HepG2 (cell line): ENCODE results near the gene PIK3CA. TPM values are rescaled to one million over a fixed set of nuclear protein-coding genes. Genes with fewer than 3 reads are reported as not detected.
A peak's percentile ranks its signal among the peaks of the same experiment; 100 is the strongest.

Experiments
- ATAC-seq: fragments of 200-7000 bp; cut with Tn5 transposase; 3 replicates; pipeline ENCODE4 v1.9.1; 2020; ENCODE audit warnings: mild to moderate bottlenecking, moderate library complexity
- BruUV-seq: library from RNA; stranded (reverse); fragments of 400-500 nt; replicated peaks from 2 replicates; lab custom pipeline; 2021; lab: Mats Ljungman, UMichigan
- CTCF ChIA-PET: fragments of 300-600 bp; formaldehyde crosslinking; extraction: SDS; loops from one replicate; lab custom pipeline; 2021; ENCODE audit warnings: low total read pairs, inconsistent platforms, low intra/inter-chr PET ratio; lab: Yijun Ruan, JAX
- POLR2A ChIA-PET: fragments of 350-600 bp; sonication (Branson Sonifier 250); formaldehyde crosslinking; loops from one replicate; lab custom pipeline; 2020; ENCODE audit warnings: antibody characterized with exemption, inconsistent platforms; lab: Yijun Ruan, JAX
- DNase-seq: peaks from one replicate; pipeline ENCODE4 v3.0.0-alpha.2; 2015; ENCODE audit warnings: low spot score
- FAIRE-seq: peaks from 3 replicates; lab custom pipeline; 2011; peaks lifted over from hg19 to GRCh38; lab: Jason Lieb, UNC
- H2AFZ ChIP-seq: one replicate; pipeline ENCODE4 v1.6.1; 2011; ENCODE audit warnings: low read length, inconsistent platforms
- H3K27ac ChIP-seq: fragments of 300-600 bp; 3 replicates; pipeline ENCODE4 v1.8.0; 2011; ENCODE audit warnings: mixed run types, mild to moderate bottlenecking, mixed read lengths, low read length, inconsistent platforms; ENCODE audit not compliant: insufficient read depth; ENCODE audit errors: extremely low read length
- H3K27me3 ChIP-seq, 2 experiments: fragments of 200-600 bp in 1 of 2; 2 replicates in 1 of 2; 3 replicates in 1 of 2; pipeline versions ENCODE4 v1.6.0 to v1.8.0; 2011; ENCODE audit warnings: low read length in 2 of 2, mild to moderate bottlenecking in 2 of 2, moderate library complexity in 2 of 2, inconsistent platforms in 1 of 2; ENCODE audit not compliant: insufficient read depth in 2 of 2, control insufficient read depth in 1 of 2
- H3K36me3 ChIP-seq, 2 experiments: fragments of 200-600 bp in 1 of 2; replicated peaks in 1 of 2; 2 replicates in 1 of 2; 3 replicates in 1 of 2; pipeline versions ENCODE4 v1.5.1 to v1.8.0; 2011; ENCODE audit warnings: low read length in 2 of 2, inconsistent platforms in 1 of 2; ENCODE audit not compliant: insufficient read depth in 2 of 2, control insufficient read depth in 1 of 2
- H3K4me1 ChIP-seq: 2 replicates; pipeline ENCODE4 v1.5.1; 2012; ENCODE audit warnings: low read length, inconsistent platforms; ENCODE audit not compliant: insufficient read depth
- H3K4me2 ChIP-seq: 2 replicates; pipeline ENCODE4 v1.6.0; 2011; ENCODE audit warnings: low read depth, low read length, inconsistent platforms
- H3K4me3 ChIP-seq, 3 experiments: fragments of 200-600 bp in 1 of 3; sonication (generic), shearing (Covaris generic) in 1 of 3; replicated peaks in 1 of 3; 2 replicates each; pipeline ENCODE4 v1.5.1; 2011 to 2016; ENCODE audit warnings: low read length in 3 of 3, inconsistent platforms in 2 of 3, low read depth in 2 of 3, mild to moderate bottlenecking in 2 of 3, control low read depth in 1 of 3, mixed read lengths in 1 of 3; ENCODE audit not compliant: insufficient read depth in 1 of 3
- H3K79me2 ChIP-seq: one replicate; pipeline ENCODE4 v1.6.1; 2011; ENCODE audit warnings: low read length, inconsistent platforms; ENCODE audit not compliant: insufficient read depth
- H3K9ac ChIP-seq: 2 replicates; pipeline ENCODE4 v1.6.0; 2011; ENCODE audit warnings: mild to moderate bottlenecking, low read depth, low read length, inconsistent platforms; ENCODE audit not compliant: insufficient read depth
- H3K9me3 ChIP-seq: 2 replicates; pipeline ENCODE4 v1.5.1; 2012; ENCODE audit warnings: mild to moderate bottlenecking, low read length
- H4K20me1 ChIP-seq: 2 replicates; pipeline ENCODE4 v1.6.0; 2011; ENCODE audit warnings: inconsistent platforms, mild to moderate bottlenecking, low read length, moderate library complexity; ENCODE audit not compliant: insufficient read depth
- AGO1 ChIP-seq: fragments of 200-400 bp; formaldehyde crosslinking; IDR thresholded peaks from 2 replicates; pipeline ENCODE4 v1.6.1; 2017; ENCODE audit warnings: mild to moderate bottlenecking, low read depth, low read length, moderate library complexity; ENCODE audit not compliant: poor library complexity, severe bottlenecking
- CEBPZ ChIP-seq: IDR thresholded peaks from 2 replicates; pipeline ENCODE4 v1.6.1; 2012; ENCODE audit warnings: low read length, improper control_type of control experiment
- CHD2 ChIP-seq: IDR thresholded peaks from 2 replicates; pipeline ENCODE4 v1.6.1; 2011; ENCODE audit warnings: low read depth, low read length, improper control_type of control experiment
- FOXA3 ChIP-seq: IDR thresholded peaks from 2 replicates; pipeline ENCODE4 v1.6.1; 2016; ENCODE audit warnings: missing genetic modification reagents, missing compliant biosample characterization
- HOXA7 ChIP-seq: sonication (generic); formaldehyde crosslinking; IDR thresholded peaks from 2 replicates; pipeline ENCODE4 v1.8.1; 2022; ENCODE audit warnings: mild to moderate bottlenecking, missing genetic modification reagents, moderate library complexity
- PHF8 ChIP-seq: sonication (generic); formaldehyde crosslinking; IDR thresholded peaks from 2 replicates; pipeline ENCODE4 v1.5.0; 2020; ENCODE audit warnings: missing genetic modification reagents
- ZBTB33 ChIP-seq: sonication (generic); formaldehyde crosslinking; IDR thresholded peaks from 2 replicates; pipeline ENCODE4 v1.4.0; 2020; ENCODE audit warnings: missing genetic modification reagents
- ZNF660 ChIP-seq: sonication (generic); formaldehyde crosslinking; IDR thresholded peaks from 2 replicates; pipeline ENCODE4 v1.5.1; 2020; ENCODE audit warnings: mild to moderate bottlenecking, low read depth, missing genetic modification reagents, borderline replicate concordance
- ZNF687 ChIP-seq: sonication (generic); formaldehyde crosslinking; IDR thresholded peaks from 2 replicates; pipeline ENCODE4 v1.5.1; 2020; ENCODE audit warnings: mild to moderate bottlenecking, missing genetic modification reagents, moderate library complexity
- ZSCAN31 ChIP-seq: sonication (generic); formaldehyde crosslinking; IDR thresholded peaks from 2 replicates; pipeline ENCODE4 v1.5.0; 2020; ENCODE audit warnings: low read depth, mild to moderate bottlenecking, missing genetic modification reagents
- WGBS: methylation state at CpG from one replicate; pipeline ENCODE4 v1.1.6; 2017; ENCODE audit warnings: low lambda C conversion rate; 5-methylcytosine and 5-hydroxymethylcytosine counted together
- in situ Hi-C: cut with HindIII; loops from 2 replicates; pipeline ENCODE4 v1.10.0; 2017; ENCODE audit warnings: low pct_unique_long_range_greater_than_20kb; ENCODE audit not compliant: extremely low pct_ligation_motif_present
- intact Hi-C: fragments of 100-400 bp; cut with micrococcal nuclease; formaldehyde crosslinking; loops from one replicate; pipeline ENCODE4 v1.10.0; 2022; ENCODE audit not compliant: unreplicated experiment
- polyA plus RNA-seq, 8 experiments: library from polyadenylated mRNA; depleted of rRNA in 3 of 8; stranded (reverse) in 7 of 8; unstranded in 1 of 8; fragments of >200 nt; fragmentation: Illumina TruSeq in 4 of 8; extraction: Trizol in 4 of 8; gene quantifications; 2 replicates each; pipeline versions ENCODE4 v1.2.1 to v1.2.3, GENCODE V29; 2011 to 2016; ENCODE audit warnings: low read depth in 4 of 8, missing spikeins in 1 of 8, mixed read lengths in 1 of 8; ENCODE audit not compliant: insufficient read depth in 1 of 8
- total RNA-seq, 5 experiments: library from RNA; depleted of rRNA; stranded (reverse); fragments of >200 nt; fragmentation: Illumina TruSeq; extraction: Trizol; gene quantifications; 2 replicates each; pipeline ENCODE4 v1.2.3, GENCODE V29; 2016; ENCODE audit warnings: low read depth in 1 of 5

The PIK3CA gene
- total and polyA plus RNA-seq, 2 of the 13 experiments (the other 11 are each of a cell fraction or from before 2014, with no cell fraction given) = 5.7 to 11.4 TPM

GRCh38 chr3:179263134-179263533, 115.0 kb downstream of the PIK3CA start:
- Histone ChIP-seq H3K9me3 (no peaks in the 10 kb centered on the region), H3K27ac (no peak overlapping the region), H4K20me1 (no peaks in the 10 kb centered on the region), H2AFZ (no peak overlapping the region), H3K4me2 (no peak overlapping the region), H3K79me2 (no peaks in the 10 kb centered on the region), H3K4me1 (peaks cover 32% of the 10 kb centered on the region), H3K36me3 (no peaks in the 10 kb centered on the region), H3K9ac (no peak overlapping the region), H3K4me3 (no peak overlapping the region), H3K27me3 (no peaks in the 10 kb centered on the region; a peak in 1 of 5 replicates)
- TF ChIP-seq CEBPZ (no peak), ZNF660 (CRISPR knock-in tag) (no peak), ZBTB33 (peak; percentile 23; the same call in 1 of the 2 replicates), ZNF687 (CRISPR knock-in tag) (peak; percentile 13; the same call in 1 of the 2 replicates), ZSCAN31 (no peak), AGO1 (no peak), PHF8 (CRISPR knock-in tag) (no peak), FOXA3 (CRISPR knock-in tag) (no peak), CHD2 (no peak), HOXA7 (CRISPR knock-in tag) (no peak)
- ChIA-PET CTCF (no interaction called here), POLR2A (interaction anchor here (1.5 kb wide), 1 partner anchor 12 kb away, joined by 4 read pairs; the partner anchor contains the start of gene KCNMB3)
- BruUV-seq = no TSS peak
- FAIRE-seq (no peak), DNase-seq (no peak), ATAC-seq (no peak)
- intact Hi-C loops (no loop called here), in situ Hi-C loops (no loop called here)
- WGBS = 92% methylated on average over 18 of the region's 29 CpGs
